Peyer's patch (tissue), 4 donors: ENCODE results near the gene ENTPD3.

Experiments used
- CTCF ChIP-seq, 6 experiments: fragments of 450-650 bp in 4 of 6; fragments of 200-600 bp in 2 of 6; sonication (generic) in 1 of 6; IDR thresholded peaks; one replicate each; pipeline ENCODE4 v1.5.1; 2017 to 2019; ENCODE audit warnings: antibody characterized with exemption in 6 of 6, mild to moderate bottlenecking in 3 of 6, moderate library complexity in 1 of 6
- POLR2A ChIP-seq, 2 donors: fragments of 450-650 bp; IDR thresholded peaks; one replicate each; pipeline ENCODE4 v1.5.1; 2017; ENCODE audit warnings: antibody characterized with exemption in 2 of 2, mild to moderate bottlenecking in 2 of 2, moderate library complexity in 2 of 2

- TF ChIP-seq CTCF (IDR thresholded peaks at IDR 0.05) (no peak), POLR2A (IDR thresholded peaks at IDR 0.05) (no peak)
These were observed 771 bp upstream of the ENTPD3 start for GRCh38 chr3:40386213-40386612.
